ENCODE data around the gene GSDMA. TPM values are rescaled to one million over a fixed set of nuclear protein-coding genes. Genes with fewer than 3 reads are reported as not detected.

GSDMA gene, protein sequence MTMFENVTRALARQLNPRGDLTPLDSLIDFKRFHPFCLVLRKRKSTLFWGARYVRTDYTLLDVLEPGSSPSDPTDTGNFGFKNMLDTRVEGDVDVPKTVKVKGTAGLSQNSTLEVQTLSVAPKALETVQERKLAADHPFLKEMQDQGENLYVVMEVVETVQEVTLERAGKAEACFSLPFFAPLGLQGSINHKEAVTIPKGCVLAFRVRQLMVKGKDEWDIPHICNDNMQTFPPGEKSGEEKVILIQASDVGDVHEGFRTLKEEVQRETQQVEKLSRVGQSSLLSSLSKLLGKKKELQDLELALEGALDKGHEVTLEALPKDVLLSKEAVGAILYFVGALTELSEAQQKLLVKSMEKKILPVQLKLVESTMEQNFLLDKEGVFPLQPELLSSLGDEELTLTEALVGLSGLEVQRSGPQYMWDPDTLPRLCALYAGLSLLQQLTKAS
- not detected in 2 replicates for total RNA-seq
- polyA plus RNA-seq: not detected in 2 replicates

DNA sequence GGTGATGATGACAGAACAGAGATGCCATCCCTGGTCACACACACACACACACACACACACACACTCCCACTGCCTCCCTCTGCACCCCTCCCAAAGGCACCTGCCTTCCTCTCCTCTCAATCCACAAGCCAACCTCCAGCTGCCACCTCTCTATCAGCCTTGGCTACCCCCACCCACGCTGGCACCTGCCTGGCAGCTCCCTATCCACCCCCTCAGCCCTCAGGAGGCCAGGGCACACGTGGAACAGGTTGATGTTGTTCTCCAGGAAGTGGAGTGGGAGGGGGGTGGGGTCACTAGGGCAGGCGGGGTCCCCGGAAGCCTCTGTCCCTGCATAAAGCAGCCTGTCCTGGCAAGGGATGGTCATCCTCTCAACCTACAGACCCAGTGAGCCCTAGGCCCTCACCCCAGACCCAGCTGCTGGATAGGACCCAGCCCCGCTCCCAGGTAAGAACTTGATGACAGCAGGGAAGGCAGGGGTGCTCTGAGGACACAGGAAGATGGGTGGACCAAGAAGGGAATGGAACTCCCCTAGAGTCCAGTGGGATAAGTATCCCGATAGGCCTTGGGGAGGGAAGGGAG, at the start of gene GSDMA:
Gene GSDMA (plus strand): TSS at position 363 of the 579 bp plus-strand sequence. CDS start 2,684 bp downstream, outside the sequence.
- DNase-seq (ENCODE audit: low read depth in 1 of 2, low spot score in 1 of 2): no peak

GRCh38 chr17:39913989-39914388, 48.8 kb upstream of the GSDMA start:
- DNase-seq (ENCODE audit: low read depth in 1 of 2, low spot score in 1 of 2): no peak
- no peak for TF ChIP-seq CTCF (IDR thresholded peaks at IDR 0.05; ENCODE audit: low read depth, low read length)
- Histone ChIP-seq H3K4me3 (no peak overlapping the region), H3K27me3 (no peaks in the 10 kb centered on the region), H3K9me3 (ENCODE audit: low read depth) (no peaks in the 10 kb centered on the region), H3K36me3 (peaks cover 2% of the 10 kb centered on the region), H3K4me1 (ENCODE audit: low read depth) (no peaks in the 10 kb centered on the region), H3K27ac (no peak overlapping the region)

More for the DNA sequence above, at the start of gene GSDMA:
- no peaks in the 10 kb centered on the region for H3K9me3 ChIP-seq (ENCODE audit: low read depth)
- H3K4me1 ChIP-seq (ENCODE audit: low read depth): peaks cover 2% of the 10 kb centered on the region
- H3K36me3 ChIP-seq: no peaks in the 10 kb centered on the region
- no peak within 1 kb of the TSS for H3K27ac ChIP-seq
- H3K4me3 ChIP-seq: no peak within 1 kb of the TSS
- TF ChIP-seq CTCF (IDR thresholded peaks at IDR 0.05; ENCODE audit: low read depth, low read length): no peak
- no peaks in the 10 kb centered on the region for H3K27me3 ChIP-seq

DNA sequence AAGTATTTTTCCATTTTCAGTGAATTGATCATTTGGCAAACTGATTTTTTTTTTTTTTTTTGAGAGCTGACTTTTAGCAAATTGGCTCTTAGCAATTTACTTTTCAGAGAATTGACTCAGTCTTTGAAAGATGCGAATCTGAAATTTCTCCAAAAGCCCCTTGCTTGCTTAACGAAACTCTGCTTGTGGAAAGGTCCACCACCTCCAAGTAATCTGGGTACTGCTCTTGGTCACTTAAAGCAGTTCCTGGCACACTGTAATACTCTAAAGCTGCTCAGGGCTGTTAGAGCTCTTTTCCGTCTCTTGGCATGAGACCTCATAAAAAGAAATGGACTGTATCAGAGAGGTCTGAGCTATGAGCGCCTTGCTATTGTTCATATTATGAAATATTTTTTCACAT, 47.2 kb upstream of the GSDMA start:
- no peak for TF ChIP-seq CTCF (IDR thresholded peaks at IDR 0.05; ENCODE audit: low read depth, low read length)
- Histone ChIP-seq H3K27me3 (no peaks in the 10 kb centered on the region), H3K4me3 (no peak overlapping the region), H3K36me3 (no peaks in the 10 kb centered on the region), H3K27ac (no peak overlapping the region), H3K9me3 (ENCODE audit: low read depth) (no peaks in the 10 kb centered on the region), H3K4me1 (ENCODE audit: low read depth) (peaks cover under 1% of the 10 kb centered on the region)
- DNase-seq (ENCODE audit: low read depth in 1 of 2, low spot score in 1 of 2): no peak

- peak; percentile 21 for TF ChIP-seq CTCF (IDR thresholded peaks at IDR 0.05; ENCODE audit: low read depth, low read length)
- peak in 1 of 2 donors; percentile 15 for DNase-seq (ENCODE audit: low read depth in 1 of 2, low spot score in 1 of 2)
- Histone ChIP-seq H3K27me3 (no peaks in the 10 kb centered on the region), H3K36me3 (no peaks in the 10 kb centered on the region), H3K9me3 (ENCODE audit: low read depth) (no peaks in the 10 kb centered on the region), H3K4me3 (no peak overlapping the region), H3K4me1 (ENCODE audit: low read depth) (peaks cover 5% of the 10 kb centered on the region), H3K27ac (no peak overlapping the region)
Measured at GRCh38 chr17:39916918-39917317, 45.9 kb upstream of the GSDMA start.

- no peak for TF ChIP-seq CTCF (IDR thresholded peaks at IDR 0.05; ENCODE audit: low read depth, low read length)
- DNase-seq (ENCODE audit: low read depth in 1 of 2, low spot score in 1 of 2): no peak
- Histone ChIP-seq H3K4me3 (no peak overlapping the region), H3K27me3 (no peaks in the 10 kb centered on the region), H3K4me1 (ENCODE audit: low read depth) (peaks cover 5% of the 10 kb centered on the region), H3K36me3 (peaks cover 7% of the 10 kb centered on the region), H3K27ac (no peak overlapping the region), H3K9me3 (ENCODE audit: low read depth) (no peaks in the 10 kb centered on the region)
Measured at GRCh38 chr17:39919087-39919683, 43.6 kb upstream of the GSDMA start.
